A549 treated with Mapracorat at 1 μM for 4 hours (cell line): ENCODE measurements around the gene ASPHD2. TPM values are rescaled to one million over a fixed set of nuclear protein-coding genes. Genes with fewer than 3 reads are reported as not detected.

Experiments used
- total RNA-seq: library from RNA; stranded (reverse); fragments of 200-300 nt; extraction: Qiagen RNA extraction; gene quantifications from 5 replicates; pipeline ENCODE4 v1.2.3, GENCODE V29; 2022

The ASPHD2 gene, protein sequence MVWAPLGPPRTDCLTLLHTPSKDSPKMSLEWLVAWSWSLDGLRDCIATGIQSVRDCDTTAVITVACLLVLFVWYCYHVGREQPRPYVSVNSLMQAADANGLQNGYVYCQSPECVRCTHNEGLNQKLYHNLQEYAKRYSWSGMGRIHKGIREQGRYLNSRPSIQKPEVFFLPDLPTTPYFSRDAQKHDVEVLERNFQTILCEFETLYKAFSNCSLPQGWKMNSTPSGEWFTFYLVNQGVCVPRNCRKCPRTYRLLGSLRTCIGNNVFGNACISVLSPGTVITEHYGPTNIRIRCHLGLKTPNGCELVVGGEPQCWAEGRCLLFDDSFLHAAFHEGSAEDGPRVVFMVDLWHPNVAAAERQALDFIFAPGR
- 0.97 to 1.2 TPM (median 1.0 TPM) in 5 replicates for total RNA-seq

DNA sequence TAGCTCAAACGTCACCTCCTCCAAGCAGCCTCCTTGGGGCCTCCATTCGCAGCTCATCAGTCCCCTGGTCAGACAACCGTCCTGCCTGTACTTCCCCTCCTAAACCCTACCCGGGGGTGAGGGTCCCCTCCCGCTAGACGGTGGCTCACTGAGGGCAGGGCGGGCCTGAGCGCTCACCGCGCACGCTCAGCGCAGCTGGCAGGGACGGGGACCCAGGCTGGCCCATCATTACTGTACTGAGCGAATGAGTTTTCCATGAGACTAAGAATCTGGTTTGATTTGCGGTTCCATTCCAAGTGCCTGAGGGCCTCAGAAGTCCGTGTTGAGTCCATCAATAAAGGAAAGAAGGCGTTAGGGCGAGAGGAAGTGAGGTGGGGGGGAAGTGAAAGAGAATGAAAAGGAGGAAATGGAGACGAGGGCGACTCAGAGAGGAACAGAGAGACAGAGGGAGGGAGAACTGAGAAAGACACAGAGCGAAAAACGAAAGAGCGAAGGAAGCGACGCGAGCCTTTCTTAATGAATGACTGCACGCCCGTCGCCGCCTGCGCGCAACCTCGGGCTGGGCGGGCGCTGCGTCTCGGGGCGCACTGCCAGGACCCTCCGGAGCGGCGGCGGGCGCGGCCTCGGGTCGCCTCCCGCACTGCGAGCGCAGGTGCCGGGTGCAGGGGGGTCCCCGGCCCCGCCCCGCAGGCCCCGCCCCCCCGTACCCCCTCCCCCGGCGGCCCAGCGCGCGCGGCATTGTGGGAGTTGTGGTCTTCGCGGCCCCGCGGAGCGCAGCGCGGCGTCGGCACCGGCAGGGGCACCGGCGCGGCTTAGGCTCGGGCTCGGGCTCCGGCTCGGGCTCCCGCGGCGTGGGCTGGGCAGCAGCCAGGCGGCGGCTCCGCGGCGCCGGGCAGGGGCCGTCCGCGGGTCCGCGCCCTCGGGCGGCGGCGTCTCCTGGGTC lies at the start of gene ASPHD2:
TSS of gene ASPHD2 (plus strand) at position 746 of the 943 bp plus-strand sequence. CDS start 4,356 bp downstream, outside the sequence.

DNA sequence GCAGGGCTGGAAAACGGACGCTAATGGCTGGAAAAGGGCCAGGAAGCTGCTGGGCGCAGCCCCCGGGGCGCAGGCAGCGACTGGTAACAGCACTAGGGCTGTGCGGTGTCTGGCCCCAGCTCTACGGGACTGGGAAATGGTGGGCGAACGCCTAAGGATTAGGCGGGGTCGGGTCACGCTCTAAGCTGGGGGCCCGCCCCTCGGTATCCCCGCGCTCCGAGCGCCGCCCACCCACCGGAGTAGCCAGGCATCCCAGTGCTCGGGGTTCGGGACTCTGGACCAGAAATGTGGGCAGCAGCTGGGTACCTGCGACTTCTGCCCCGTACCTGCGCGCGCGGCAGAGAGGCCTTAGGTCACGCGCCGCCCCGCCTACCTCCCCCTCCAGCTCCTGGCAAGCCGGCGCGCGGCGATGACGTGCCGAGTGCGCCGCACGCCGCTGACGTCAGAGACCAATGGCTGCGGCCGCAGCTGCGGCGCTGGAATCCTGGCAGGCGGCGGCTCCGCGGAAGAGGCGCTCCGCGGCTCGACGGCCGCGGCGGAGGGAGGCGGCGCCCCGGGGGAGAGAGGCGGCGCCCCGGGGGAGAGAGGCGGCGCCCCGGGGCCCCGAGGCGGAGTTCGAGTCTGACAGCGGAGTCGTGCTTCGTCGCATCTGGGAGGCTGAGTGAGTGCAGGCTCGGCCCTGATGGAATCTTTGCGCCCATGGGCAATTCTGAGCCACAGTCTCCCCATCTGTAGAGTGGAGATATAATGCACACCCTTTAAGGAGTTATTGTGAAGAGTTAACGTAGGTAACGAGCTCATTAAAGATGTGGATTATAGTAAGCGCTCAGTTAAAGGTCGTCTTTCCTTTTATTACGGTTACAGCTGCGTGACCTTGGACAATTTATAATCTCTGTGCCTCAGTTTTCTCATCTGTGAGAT lies 54.6 kb downstream of the ASPHD2 start, which contains the start of the genes HPS4 and SRRD:
TSS of gene HPS4 (minus strand) at position 345 of the 921 bp plus-strand sequence. CDS start 2,021 bp downstream, outside the sequence.
TSS of gene SRRD (plus strand) at position 439 of the 921 bp plus-strand sequence. CDS start at position 453, 14 bp downstream.

Other genes starting within 250 kb of the ASPHD2 start
- gene HPS4, start 54.5 kb downstream of the ASPHD2 start, total RNA-seq = 14.8 to 16.0 TPM (median 15.4 TPM) in 5 replicates
- 17.7 to 19.8 TPM (median 19.0 TPM) in 5 replicates for gene SRRD, start 54.6 kb downstream of the ASPHD2 start, total RNA-seq
- 19.3 to 22.8 TPM (median 19.7 TPM) in 5 replicates for gene TFIP11, start 83.2 kb downstream of the ASPHD2 start, total RNA-seq
- gene TPST2, start 160.9 kb downstream of the ASPHD2 start, total RNA-seq = 8.7 to 11.7 TPM (median 10.0 TPM) in 5 replicates
- gene CRYBB1, start 188.8 kb downstream of the ASPHD2 start, total RNA-seq = not detected in 5 replicates
- not detected in 5 replicates for gene CRYBA4, start 192.7 kb downstream of the ASPHD2 start, total RNA-seq
- gene MIAT, start 228.3 kb downstream of the ASPHD2 start, total RNA-seq = 0.16 to 0.44 TPM (median 0.27 TPM) in 5 replicates